T-helper 1 cell (primary cell): ENCODE measurements around the gene RAD51B.
"Not testable (repeated sequence)": the region's sequence is repeated elsewhere in the genome, so short reads cannot be mapped to it uniquely, and the experiment has no call there.

Source experiments
- DNase-seq, 5 donors: peaks; one replicate each; pipeline ENCODE4 v3.0.0-alpha.2; 2012 to 2020

The RAD51B gene

GRCh38 chr14:68284333-68284732 lies 464.8 kb downstream of the RAD51B start:
- DNase-seq = peak in 1 of 5 donors; percentile 8

DNA sequence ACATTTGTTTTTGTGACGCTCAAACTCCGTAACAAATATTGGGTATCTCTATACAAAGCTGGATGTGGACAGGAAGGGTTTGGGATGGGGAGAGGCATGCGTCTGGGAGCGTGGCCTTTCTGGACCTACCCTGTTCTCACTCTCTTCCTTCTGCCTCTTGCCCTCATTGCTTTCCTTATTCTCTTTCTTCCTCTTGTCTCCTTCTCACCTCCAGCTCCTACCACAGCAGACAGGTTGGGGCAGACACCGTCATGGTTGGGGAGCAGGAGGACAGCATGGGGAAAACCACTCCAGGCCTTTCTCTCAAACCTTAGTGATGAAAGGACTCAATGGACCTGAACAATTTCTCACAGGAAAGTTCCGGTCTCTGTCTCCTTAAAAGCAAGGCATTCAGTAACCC lies 465.3 kb downstream of the RAD51B start:
- no peak for DNase-seq

DNA sequence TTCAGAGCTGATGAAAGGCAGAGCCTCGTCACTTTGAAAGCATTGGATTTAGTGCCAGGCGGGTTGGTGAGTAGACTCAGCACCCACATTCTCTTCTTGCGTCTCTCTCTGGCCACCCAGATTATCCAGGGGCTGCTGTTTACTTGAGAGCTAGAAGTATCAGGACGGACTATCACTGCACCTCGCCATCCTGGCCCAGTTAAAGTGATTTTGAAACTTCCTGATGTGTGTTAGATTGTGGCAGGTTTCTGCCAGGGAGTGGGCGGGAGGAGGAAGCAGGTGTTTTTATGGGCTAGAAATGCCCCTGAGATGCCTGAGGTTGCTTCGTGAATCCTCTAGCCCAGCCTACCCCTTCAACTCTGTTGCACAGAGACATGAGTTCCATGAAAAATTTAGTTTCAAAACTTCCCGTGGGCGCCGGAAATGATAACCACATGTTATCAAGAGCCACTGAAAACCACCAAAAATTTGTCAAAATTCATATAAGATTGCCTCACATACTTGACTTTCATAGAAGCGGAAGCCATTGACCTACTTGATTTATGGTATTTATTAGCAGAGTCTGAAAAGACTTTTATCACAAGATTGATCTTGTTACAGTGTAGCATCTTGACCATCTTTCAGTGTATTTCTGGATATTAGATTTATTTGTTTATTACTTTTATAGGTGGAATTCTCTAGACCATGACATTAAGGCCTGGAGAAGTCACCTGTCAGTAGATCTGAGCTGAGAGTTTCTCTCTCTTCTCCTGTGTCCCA lies 466.0 kb downstream of the RAD51B start:
- peak in 4 of 5 donors; percentile 9 to 69 (median 29) for DNase-seq

DNA sequence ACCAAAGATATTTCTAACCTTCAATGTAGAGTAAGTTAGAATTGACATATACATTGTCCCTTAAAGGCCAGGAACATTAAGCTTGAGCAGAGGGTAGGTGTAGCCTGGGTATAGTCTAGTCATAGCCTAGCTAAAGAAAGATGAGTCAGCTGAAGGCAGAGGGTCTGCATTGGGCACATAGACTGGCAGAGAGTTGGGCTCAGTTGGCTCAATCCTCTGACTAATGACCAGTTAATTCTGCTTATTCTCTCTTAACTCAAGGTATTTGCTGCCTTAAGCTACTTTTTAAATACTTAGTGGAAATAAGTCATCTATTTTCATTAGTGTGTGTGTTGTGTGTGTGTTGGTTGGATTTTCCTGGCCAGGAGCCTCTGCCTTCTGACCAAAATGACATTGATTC lies 467.1 kb downstream of the RAD51B start:
- no peak for DNase-seq

DNA sequence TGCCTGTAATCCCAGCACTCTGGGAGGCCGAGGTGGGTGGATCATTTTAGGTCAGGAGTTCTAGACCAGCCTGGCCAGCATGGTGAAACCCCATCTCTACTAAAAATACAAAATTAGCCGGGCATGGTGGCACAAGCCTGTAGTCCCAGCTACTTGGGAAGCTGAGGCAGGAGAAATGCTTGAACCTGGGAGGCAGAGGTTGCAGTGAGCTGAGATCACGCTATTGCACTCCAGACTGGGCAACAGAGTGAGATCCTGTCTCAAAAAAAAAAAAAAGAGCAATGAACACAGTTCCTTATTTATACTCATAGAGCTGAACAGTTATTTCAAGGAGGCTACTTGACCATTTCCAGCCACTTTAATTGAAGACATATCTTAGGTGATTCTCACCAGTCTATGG lies 469.9 kb downstream of the RAD51B start:
- not testable (repeated sequence) for DNase-seq

DNA sequence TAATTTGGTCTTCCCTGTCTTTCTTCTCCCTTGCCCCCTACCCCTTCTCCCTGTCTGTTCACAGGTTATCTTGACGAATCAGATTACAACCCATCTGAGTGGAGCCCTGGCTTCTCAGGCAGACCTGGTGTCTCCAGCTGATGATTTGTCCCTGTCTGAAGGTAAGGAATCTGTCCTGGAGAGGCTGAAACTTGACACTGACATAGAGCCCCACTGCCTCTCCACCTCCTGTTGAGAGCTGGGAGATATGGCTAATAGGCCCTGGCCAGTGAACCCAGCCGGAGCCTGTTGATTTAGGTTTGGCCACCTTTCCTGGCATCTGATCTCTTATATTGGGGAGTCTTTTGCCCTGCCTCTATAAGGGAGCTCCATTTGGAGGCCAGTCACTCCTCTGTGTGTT lies 472.2 kb downstream of the RAD51B start:
- DNase-seq = no peak

GRCh38 chr14:68292441-68293215 lies 473.0 kb downstream of the RAD51B start:
- no peak for DNase-seq

- DNase-seq = no peak
Measured at GRCh38 chr14:68293404-68293803, 473.8 kb downstream of the RAD51B start.

- DNase-seq = no peak
Measured at GRCh38 chr14:68295316-68295816, 475.8 kb downstream of the RAD51B start.

- DNase-seq = no peak
Measured at GRCh38 chr14:68297039-68297438, 477.5 kb downstream of the RAD51B start.

- DNase-seq = no peak
Measured at GRCh38 chr14:68297876-68298468, 478.4 kb downstream of the RAD51B start.

DNA sequence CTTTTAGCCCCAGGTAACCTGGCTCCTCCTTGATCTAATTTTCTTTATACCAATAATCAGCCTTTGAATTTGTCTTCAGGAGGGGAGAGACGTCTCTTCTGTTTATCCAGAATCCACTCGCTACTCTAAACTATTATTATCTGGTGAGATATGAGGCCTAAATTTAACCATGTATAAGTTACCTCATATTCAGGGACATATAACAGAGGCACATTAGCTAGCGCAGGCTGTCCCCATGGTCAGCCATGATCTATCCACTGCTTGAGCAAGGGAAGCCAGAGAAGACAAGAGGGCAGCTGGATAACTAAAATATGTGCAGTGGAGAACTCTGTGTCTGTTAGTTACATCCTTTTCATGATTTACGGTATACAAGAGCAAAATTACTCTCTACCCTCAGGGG lies 481.0 kb downstream of the RAD51B start:
- DNase-seq = no peak

DNA sequence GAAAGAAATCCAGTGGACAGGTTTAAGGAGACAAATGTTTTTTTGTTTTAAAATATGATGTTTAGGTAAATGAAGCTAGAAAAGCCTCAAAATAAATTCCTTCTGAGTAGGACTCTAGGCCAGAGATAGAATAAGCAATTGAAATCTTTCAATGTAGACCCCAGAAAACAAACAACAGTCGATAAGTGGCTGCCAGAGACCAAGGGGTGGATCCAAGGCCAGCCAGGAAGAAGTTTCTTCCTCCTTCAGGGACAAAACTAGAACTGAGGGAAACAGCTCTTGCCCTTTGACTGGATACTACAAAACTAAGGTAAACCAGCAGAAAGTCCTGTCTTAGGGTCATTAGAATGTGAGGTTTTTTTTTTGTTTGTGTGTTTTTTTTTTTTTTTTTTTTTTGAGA lies 481.6 kb downstream of the RAD51B start:
- no peak for DNase-seq

DNA sequence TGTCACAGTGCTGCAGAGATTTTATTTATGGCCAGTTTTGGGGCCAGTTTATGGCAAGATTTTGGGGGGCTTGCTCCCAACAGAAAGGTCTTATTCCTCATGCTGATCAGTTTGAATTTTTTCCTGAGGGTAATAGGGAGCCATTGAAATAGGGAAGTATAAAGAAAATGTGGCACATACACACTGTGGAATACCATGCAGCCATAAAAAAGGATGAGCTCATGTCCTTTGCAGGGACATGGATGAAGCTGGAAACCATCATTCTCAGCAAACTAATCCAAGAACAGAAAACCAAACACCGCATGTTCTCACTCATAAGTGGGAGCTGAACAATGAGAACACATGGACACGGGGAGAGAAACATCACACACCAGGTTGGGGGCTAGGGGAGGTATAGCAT lies 483.4 kb downstream of the RAD51B start:
- not testable (repeated sequence) for DNase-seq

DNA sequence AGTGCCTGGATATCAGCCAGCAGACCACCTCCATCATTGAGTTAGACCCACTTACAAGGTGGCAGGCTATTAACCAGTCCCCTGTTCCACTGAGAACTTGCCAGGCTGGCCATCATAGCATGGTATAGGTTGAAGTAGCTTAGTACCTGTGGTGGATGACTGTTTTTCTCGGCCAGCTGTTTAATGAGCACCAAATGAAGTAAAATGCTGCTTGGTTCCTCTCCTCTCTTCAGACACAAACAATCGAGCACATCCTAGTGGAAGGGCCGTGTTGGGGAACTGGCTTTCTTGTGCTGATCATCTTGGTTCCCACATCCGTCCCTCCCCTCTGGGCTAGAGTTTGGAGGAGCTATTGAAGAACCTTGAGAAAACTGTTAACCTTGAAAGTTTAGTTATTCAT lies 486.2 kb downstream of the RAD51B start:
- no peak for DNase-seq

DNA sequence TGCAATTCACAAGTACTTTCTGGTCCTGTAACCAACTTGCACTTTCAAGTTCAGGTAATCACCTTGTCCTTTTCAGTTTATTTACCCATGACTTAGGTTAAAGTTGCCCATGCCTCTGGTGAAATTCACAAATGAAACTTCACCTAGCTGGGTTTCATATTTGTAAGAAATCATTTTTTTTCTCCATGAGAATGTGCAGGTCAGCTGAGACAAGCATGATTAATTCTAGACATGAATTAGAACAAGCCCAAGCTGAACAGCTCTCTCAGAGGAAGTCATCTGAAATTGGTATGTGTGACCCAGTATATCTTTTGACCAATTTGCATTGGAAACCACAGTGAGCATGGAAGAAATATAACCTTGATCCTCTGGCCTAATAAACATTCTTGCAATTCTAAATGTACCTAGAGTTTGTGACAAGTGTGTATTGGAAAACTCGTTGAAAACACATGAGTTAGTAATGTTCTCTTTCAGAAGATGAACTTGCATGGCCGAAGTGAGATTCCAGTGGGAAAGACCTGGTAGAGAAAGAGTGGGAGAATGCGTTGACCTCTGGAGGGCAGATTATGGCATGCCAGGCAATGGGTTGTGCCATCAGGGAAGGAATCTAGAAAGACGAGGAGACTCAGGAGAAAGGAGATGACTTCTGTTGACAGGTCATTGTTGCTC lies 486.8 kb downstream of the RAD51B start:
- no peak for DNase-seq

DNA sequence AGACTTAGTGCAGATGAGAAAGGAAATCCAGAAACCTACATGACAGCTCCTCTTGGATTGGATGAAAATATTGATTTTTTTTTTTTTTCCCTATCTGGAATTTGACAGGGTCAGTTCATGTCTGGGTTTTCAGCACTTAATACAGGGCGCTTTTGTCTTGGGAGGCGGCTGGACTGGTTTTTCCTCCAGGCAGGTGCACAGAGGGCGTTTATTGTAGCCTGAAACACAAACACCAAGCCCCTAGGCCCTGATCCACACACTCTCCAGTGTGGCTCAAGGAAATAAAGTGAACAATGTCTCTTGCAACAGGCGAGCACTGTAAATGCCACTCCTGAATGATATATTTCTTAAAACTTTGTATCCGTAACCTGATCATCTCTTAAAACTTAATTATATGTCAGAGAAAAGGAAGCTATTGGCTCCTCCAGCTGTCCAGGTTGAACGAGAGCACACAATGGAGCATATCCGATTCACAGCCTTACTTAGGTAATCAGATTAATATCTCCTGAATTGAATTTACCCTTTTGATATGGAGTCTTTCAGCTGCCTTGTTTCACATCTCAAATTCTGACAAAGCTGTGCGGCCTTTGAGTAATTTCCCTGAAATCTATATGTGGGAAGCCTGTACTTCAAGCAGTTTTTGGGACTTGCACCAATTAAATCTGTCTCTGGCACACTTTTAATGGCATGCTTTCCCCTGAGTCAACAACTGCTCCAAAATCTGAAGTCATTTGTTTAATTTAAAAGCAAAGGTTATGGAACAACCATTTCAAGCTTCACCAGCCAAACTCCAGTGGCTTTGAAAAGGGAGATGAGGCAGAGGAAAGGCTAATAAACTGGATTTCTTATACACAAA lies 487.6 kb downstream of the RAD51B start:
- DNase-seq = no peak

GRCh38 chr14:68307790-68308168 lies 488.2 kb downstream of the RAD51B start:
- no peak for DNase-seq

DNA sequence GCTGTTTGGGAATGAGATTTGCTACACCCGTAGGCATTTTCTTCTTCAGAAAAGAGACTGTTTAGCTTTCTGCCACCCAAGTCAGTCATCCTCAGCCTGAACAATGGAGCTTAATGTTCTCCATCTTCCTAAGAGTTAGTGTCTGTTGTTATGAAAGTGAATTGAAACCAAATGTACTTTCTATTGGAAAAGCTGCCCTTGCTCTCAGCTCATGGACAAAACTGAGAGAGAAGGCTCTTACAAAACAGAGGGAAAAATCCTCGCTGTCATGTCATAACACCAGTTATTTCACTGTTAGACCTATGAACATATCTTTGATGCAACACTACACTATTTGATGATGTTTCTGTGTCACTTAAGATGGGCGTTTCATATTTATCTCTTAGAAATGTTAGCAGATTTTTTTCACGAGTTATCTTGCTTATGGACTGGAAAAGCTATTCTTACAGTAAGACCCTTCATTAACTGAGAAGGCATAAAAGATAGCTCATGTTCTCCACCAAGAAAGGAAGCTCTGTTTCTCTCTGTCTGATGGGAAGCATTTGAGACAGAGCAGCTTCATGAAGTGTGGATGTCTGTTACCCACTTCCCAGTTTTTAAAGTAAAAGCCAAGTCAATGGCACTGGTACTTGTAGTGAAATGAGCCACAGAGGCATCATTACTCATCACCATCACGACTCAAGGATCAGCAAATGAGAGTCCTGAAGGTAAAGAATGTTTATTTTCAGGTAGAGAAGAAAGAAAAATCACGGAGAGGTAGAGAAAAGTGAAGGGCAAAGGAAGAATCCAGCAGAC lies 489.3 kb downstream of the RAD51B start:
- no peak for DNase-seq

DNA sequence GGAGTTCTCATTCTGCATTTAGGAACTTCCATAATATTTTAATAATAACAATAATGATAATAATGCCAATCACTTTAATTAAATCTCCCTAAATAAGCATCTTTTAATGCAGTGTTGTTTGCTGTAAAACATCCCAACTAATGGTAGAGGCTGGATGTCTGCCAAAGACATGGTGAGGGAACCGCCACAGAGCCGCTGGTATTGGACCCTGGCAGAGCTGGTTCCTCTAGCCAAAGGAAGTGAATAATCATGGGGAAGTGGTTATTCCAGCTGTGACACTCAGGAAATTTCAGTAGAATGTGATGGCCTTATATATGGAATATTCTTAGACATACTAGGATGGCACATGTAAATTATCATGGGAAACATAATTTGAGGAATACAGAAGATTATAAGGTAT lies 490.0 kb downstream of the RAD51B start:
- no peak for DNase-seq

GRCh38 chr14:68312300-68312699 lies 492.7 kb downstream of the RAD51B start:
- no peak for DNase-seq
